Transverse colon (tissue), 4 donors: Measurements from ENCODE around the gene GPLD1.

ENCODE experiments used
- EP300 ChIP-seq: sonication (generic); formaldehyde crosslinking; IDR thresholded peaks from one replicate; pipeline ENCODE4 v1.6.1; 2017; ENCODE audit warnings: antibody characterized with exemption, low read depth
- POLR2A ChIP-seq: fragments of 450-650 bp; IDR thresholded peaks from one replicate; pipeline ENCODE4 v1.6.1; 2016; ENCODE audit warnings: antibody characterized with exemption, mild to moderate bottlenecking, moderate library complexity
- POLR2AphosphoS5 ChIP-seq, 3 donors: sonication (generic); formaldehyde crosslinking; IDR thresholded peaks; one replicate each; pipeline ENCODE4 v1.6.1; 2016; ENCODE audit warnings: antibody characterized with exemption in 3 of 3
- TF ChIP-seq, protein P1 (sequence below), 5 experiments: fragments of 200-600 bp in 3 of 5; fragments of 450-650 bp in 2 of 5; sonication (generic) in 3 of 5; IDR thresholded peaks; 1 replicate in 2 of 5; 2 replicates in 3 of 5; pipeline ENCODE4 v1.5.1; 2016 to 2017; ENCODE audit warnings: antibody characterized with exemption in 5 of 5, inconsistent platforms in 3 of 5, mild to moderate bottlenecking in 2 of 5, moderate library complexity in 1 of 5

DNA sequence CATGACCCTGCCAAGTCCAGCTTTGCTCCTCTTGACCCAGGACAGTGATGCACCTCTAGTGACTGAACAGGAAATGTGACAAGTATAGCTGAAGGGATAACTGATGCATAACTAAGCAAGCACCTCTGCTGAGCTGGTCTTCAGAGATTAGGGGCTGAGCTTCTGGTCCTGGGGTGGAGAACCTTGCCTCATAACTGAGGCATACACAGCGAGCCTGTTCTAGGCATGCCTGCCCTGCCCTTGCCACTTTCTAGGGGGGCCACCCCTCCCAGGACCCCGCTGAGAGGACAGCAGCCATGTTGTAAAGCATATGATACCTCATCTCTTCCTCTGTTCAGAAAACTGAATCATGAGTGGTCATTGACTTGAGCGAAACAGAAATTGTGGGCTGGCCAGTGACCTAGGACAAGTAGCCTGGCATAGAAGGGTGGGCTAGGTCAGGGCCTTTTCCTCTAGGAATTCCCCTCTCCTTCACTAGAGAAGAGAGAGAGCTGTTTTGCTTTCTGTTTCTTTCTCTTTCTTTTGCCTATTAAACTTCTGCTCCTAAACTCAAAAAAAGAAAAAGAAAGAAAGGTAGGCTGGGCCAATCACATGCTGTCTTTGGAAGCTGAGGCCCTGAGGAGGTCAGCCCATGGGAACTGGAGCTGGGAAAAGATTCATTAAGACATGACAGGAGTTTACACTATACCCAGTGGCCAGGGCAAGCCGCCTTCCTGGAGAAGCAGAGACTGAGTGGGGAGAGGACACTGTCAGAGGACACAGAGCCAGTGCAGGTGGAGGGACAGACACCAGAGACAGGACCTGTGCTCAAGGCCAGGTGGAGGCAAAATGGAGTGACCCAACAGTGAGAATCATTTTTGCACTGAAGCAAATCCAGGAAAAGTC is 28.5 kb upstream of the GPLD1 start:
- TF ChIP-seq, protein P1, sequence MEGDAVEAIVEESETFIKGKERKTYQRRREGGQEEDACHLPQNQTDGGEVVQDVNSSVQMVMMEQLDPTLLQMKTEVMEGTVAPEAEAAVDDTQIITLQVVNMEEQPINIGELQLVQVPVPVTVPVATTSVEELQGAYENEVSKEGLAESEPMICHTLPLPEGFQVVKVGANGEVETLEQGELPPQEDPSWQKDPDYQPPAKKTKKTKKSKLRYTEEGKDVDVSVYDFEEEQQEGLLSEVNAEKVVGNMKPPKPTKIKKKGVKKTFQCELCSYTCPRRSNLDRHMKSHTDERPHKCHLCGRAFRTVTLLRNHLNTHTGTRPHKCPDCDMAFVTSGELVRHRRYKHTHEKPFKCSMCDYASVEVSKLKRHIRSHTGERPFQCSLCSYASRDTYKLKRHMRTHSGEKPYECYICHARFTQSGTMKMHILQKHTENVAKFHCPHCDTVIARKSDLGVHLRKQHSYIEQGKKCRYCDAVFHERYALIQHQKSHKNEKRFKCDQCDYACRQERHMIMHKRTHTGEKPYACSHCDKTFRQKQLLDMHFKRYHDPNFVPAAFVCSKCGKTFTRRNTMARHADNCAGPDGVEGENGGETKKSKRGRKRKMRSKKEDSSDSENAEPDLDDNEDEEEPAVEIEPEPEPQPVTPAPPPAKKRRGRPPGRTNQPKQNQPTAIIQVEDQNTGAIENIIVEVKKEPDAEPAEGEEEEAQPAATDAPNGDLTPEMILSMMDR (IDR thresholded peaks at IDR 0.05), result no peak
- TF ChIP-seq POLR2A (no peak), POLR2AphosphoS5 (IDR thresholded peaks at IDR 0.05) (no peak), EP300 (no peak)
